Motor neuron (in vitro differentiated cells): Measurements from ENCODE around the gene HRH3. TPM values are rescaled to one million over a fixed set of nuclear protein-coding genes. Genes with fewer than 3 reads are reported as not detected.

ENCODE experiments used
- ATAC-seq, 8 experiments: fragments of 200-7000 bp; cut with Tn5 transposase; replicated peaks in 6 of 8; 2 replicates each; pipeline ENCODE4 v1.8.0; 2021; ENCODE audit warnings: mild to moderate bottlenecking in 8 of 8, moderate library complexity in 8 of 8
- H3K27ac ChIP-seq, 2 donors: fragments of 250-450 bp; sonication (Bioruptor Pico); 2 replicates each; pipeline ENCODE4 v1.9.0; 2021; ENCODE audit warnings: antibody characterized with exemption in 2 of 2, mild to moderate bottlenecking in 2 of 2, moderate library complexity in 1 of 2
- H3K4me1 ChIP-seq, 2 donors: fragments of 250-450 bp; sonication (Bioruptor Pico); replicated peaks in 1 of 2; 2 replicates each; pipeline ENCODE4 v1.6.1; 2021; ENCODE audit warnings: antibody characterized with exemption in 2 of 2, mild to moderate bottlenecking in 2 of 2, moderate library complexity in 1 of 2
- H3K4me3 ChIP-seq, 5 donors: fragments of 250-450 bp; sonication (Bioruptor Pico); 2 replicates each; pipeline ENCODE4 v1.9.0; 2021; ENCODE audit warnings: antibody characterized with exemption in 5 of 5, mild to moderate bottlenecking in 5 of 5, moderate library complexity in 4 of 5
- WGBS, 10 experiments: fragments of 450-650 bp; shearing (Covaris generic); methylation state at CpG; one replicate each; pipeline ENCODE4 v1.0.0; 2022; 5-methylcytosine and 5-hydroxymethylcytosine counted together
- in situ Hi-C, 9 experiments: fragments of 400-800 bp; cut with MboI; loops; one replicate each; pipeline ENCODE4 v1.15.0; 2021; ENCODE audit warnings: low sequenced_read_pairs in 9 of 9, low pct_unique_long_range_greater_than_20kb in 2 of 9; ENCODE audit not compliant: unreplicated experiment in 9 of 9
- total RNA-seq, 8 experiments: library from RNA; unstranded; fragments of 300-600 nt; gene quantifications; 2 replicates each; pipeline versions ENCODE4 v1.2.3 to v1.2.4, GENCODE V29; 2022

HRH3 gene
- total RNA-seq, 8 experiments from 2014 or later: 0.13 to 5.1 (median 1.6) TPM

DNA sequence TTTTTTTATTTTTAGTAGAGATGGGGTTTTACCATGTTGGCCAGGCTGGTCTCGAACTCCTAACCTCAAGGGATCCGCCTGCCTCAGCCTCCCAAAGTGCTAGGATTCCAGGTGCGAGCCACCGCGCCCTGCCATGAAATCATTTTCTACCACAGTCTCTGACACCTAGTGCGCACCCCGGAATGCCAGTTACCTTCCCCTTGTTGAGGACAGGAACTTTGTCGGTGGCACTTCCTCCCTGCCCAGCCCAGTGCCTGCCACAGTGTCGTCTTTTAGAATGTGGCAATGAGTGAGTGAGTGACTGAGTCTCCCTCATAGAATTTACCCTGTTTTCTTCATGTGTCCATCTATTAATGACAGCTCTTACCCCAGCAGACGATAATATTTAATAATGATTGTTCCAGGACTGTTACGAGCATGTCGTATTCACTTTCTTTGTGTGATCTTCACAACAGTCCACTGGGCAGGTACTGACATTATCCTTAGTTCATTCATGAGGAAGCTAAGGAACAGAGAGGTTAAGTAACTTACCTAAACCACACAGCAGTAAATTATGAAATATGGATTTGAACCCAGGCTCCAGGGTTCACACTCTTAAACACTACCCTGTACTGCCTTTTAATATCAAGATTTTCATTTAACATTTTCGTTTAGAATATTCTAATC is 20.1 kb upstream of the HRH3 start:
- H3K4me3 ChIP-seq: peak overlapping the region in 2 of 5 donors; percentile 62 to 87
- in situ Hi-C loops: no loop called here
- 43 to 100% (median 83%) methylated on average over 1 to 11 of the region's 13 CpGs for WGBS, 10 experiments
- H3K27ac ChIP-seq: no peak overlapping the region
- no peak for ATAC-seq
- H3K4me1 ChIP-seq: peaks cover 32 to 33% of the 10 kb centered on the region in 2 donors

DNA sequence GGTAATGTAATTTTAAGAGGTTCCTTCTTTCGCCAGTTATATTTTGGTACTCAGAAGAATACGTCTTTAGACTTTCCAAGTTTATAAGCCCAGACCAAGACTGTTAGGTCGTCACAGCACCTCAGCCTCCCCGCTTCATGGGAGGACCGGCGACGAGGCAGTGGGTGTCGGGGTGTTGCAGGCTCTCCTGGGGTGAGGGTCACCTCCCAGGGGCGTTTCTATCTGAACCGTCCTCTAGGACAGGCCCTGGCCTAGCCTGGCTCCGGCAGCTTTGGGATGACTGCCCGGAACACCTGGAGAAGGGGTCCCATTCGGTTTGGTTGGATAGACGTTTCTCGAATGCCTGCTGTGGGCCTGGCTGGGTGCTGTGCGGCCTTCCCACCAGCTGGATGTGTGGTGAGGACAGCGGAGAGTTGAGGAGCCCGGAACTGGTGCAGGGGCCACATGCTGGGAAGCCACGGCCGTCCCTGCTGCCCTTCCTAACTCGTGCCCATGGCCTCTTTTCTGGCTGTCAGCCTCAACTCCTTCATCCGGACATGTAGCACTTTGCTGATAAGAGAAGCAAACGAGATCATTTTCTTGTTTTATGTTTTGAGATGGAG is 19.3 kb upstream of the HRH3 start:
- 0 to 66% (median 23%) methylated on average over 2 to 17 of the region's 23 CpGs; no CpG with 5 or more reads in 1 of the 10 experiments for WGBS, 10 experiments
- peak overlapping the region in 1 of 2 donors; percentile 89 for H3K27ac ChIP-seq

DNA sequence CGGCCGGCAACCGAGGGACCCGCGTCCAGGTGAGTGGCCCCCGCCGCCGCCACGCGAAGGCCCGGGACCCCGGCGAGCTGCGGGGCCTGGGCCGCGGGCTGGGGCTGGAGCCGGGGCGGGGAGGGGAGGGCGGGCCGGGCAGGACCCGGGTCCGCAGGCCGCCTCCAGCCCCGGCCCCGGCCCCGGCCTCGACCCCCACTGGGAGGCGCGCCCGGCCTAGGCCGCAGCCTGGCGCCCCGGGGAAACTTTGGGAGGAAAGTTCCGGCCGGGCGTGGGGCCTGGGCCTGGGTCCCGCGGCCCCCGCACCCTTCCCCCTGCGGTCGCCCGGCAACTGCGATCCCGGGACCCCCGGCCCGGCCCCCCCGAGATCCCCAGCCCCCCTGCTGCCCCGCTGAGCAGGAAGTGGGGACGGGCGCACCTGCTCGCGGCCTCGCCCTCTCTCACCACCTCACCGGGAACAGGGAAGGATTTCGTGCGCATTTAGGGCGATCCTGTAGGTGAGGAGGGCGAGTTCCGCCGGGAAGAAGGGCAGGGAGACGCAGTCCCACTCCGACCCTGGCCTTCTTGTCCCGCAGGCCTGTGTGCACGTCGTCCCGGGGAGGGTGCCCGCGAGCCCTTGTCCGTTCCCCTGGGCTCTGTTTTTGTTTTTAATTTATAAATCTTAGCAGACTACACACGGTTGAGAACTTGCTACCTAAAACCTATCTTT is 18.6 kb upstream of the HRH3 start:
- Histone ChIP-seq H3K4me1 (peaks cover 39 to 44% of the 10 kb centered on the region in 2 donors), H3K4me3 (peak overlapping the region; percentile 54 to 87 (median 62)), H3K27ac (peak overlapping the region; percentile 68 to 89)
- in situ Hi-C loops: no loop called here
- WGBS, 10 experiments: 0 to 4% (median 0%) methylated on average over 1 to 8 of the region's 70 CpGs; no CpG with 5 or more reads in 6 of the 10 experiments
- ATAC-seq: peak in 7 of 8 experiments; percentile 3 to 21 (median 8)

More for the DNA sequence above, 19.3 kb upstream of the HRH3 start:
- Histone ChIP-seq H3K4me1 (peaks cover 39 to 40% of the 10 kb centered on the region in 2 donors), H3K4me3 (peak overlapping the region; percentile 54 to 87 (median 62))
- ATAC-seq: no peak
- in situ Hi-C loops: no loop called here

DNA sequence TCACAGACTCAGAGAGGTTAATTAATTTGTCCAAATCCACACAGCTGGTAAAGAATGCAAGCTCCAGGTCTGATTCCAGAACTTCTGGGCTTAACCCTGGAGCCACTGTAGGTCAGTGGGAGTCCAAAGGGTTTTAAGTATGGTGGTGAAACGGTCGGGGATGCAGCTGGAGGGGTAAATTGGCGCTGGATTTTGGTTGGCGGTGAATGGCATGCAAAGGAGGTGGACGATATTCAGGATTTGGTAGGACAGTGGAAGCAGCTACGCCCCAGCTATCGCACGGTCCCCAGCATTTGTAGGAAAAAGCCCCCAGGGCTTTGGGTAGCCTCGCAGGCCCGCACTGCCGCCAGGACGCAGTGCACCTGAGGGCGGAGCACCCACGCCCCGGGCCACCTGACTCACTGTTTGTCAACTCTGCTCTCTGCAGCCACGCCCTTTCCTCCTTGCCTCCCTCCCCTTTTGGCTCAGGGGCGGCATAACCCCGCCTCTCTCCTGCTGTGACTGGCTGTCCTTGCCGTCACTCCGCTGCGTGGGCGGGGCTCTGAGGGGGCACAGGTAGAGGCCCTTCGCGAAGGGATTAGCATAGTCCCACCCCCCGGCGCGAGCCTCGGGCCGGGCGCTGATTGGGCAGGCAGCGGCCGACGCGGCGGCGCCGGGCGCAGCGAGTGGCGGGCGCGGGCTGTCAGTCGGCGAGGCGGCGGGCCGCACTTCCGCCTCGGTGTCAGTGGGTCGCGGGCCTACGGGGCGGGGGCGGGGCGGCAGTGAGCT is 17.9 kb upstream of the HRH3 start, which contains the start of gene OSBPL2:
TSS of gene OSBPL2 (plus strand) at position 721 of the 768 bp plus-strand sequence. CDS start 17,664 bp downstream, outside the sequence.
- H3K4me1 ChIP-seq: peaks cover 39 to 44% of the 10 kb centered on the region in 2 donors
- peak; percentile 85 to 98 (median 89) for ATAC-seq
- 0 to 80% (median 11%) methylated on average over 1 to 5 of the region's 55 CpGs; no CpG with 5 or more reads in 4 of the 10 experiments for WGBS, 10 experiments
- in situ Hi-C loops: no loop called here
- peak within 1 kb of the TSS; percentile 54 to 87 (median 62) for H3K4me3 ChIP-seq
- H3K27ac ChIP-seq: peak within 1 kb of the TSS; percentile 87 to 89

DNA sequence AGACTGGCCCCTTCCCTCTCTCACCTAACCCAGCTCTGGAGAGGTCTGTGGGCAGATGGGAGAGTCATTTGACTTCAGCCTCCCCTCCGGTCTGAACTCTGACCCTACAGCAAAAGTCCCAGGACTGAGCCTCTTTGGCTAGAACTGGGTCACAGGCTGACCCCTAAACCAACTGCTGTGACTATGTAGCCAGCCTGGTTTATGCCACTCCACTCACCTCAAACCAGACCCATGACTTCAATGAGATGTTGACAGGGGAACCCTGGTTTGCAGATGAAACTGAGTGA is 17.4 kb upstream of the HRH3 start:
- peak overlapping the region; percentile 87 to 88 for H3K27ac ChIP-seq
- H3K4me1 ChIP-seq: peaks cover 39 to 44% of the 10 kb centered on the region in 2 donors
- ATAC-seq: no peak
- H3K4me3 ChIP-seq: no peak overlapping the region
- WGBS, 10 experiments: 0 to 20% (median 0%) methylated on average over 1 of the region's 1 CpG; no CpG with 5 or more reads in 7 of the 10 experiments
- in situ Hi-C loops: no loop called here

DNA sequence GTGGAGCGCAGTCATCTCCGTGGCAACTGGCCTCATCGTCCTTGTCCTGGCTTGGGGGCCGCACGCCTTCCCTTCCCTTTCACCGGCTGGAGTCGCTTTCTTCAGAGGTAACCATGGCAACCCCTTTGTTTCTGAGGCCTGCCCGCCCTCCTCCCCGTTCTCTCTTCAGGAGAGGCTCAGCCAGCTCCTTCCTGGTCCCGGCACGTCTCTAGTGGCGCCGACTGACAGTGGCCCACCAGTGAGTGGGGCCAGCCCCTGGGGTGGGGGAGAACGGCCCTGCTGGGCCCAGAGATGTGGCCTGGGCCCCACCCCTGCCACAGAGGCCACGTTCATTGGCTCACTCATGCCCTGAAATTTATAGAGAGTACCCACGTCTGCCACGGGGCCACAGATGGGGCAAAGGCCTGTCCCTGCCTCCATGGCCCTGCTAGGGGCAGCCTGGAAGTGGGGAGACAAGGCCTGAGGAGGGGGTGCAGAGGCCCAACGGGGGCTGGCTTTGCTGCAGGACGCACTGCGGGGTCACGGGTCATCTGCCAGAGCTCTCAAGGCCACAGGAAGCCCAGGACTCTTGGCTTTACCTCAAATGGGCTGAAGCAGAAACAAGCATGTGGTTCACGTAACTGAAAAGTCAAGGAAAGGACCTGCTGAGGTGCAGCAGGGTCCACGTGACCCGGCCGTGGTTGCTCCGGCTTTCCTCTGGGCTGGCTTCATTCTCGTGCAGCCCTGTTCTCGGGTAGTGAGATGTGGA is 16.9 kb upstream of the HRH3 start:
- peak in 5 of 8 experiments; percentile 59 to 66 (median 62) for ATAC-seq
- H3K4me1 ChIP-seq: peaks cover 39 to 44% of the 10 kb centered on the region in 2 donors
- peak overlapping the region; percentile 87 to 88 for H3K27ac ChIP-seq
- WGBS, 10 experiments: 50 to 80% methylated on average over 1 to 4 of the region's 28 CpGs; no CpG with 5 or more reads in 8 of the 10 experiments
- peak overlapping the region in 1 of 5 donors; percentile 2 for H3K4me3 ChIP-seq
- in situ Hi-C loops: no loop called here

DNA sequence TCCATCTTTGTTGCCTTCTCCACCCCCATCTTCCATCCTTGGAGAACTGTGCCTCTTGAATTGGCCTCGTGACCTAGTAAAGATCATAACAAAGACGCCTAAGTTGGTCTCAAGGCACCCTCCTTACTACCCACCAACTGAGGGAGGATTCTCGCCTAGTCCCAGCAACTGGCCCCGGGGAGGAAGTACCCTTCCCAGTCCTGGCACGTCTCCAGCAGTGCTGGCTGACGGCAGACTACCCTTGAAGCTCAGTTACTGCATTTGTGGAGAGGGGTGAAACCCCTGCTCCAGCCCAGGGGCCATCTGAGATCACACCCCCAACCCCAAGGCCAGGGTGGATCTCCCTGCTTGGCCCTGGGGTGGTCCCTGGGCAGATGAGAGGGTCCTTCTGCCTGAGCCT is 16.1 kb upstream of the HRH3 start:
- H3K4me1 ChIP-seq: peaks cover 39 to 44% of the 10 kb centered on the region in 2 donors
- WGBS, 10 experiments: 47 to 100% (median 63%) methylated on average over 1 to 4 of the region's 6 CpGs; no CpG with 5 or more reads in 7 of the 10 experiments
- in situ Hi-C loops: no loop called here
- H3K4me3 ChIP-seq: peak overlapping the region in 1 of 5 donors; percentile 2
- ATAC-seq: no peak
- H3K27ac ChIP-seq: peak overlapping the region; percentile 83 to 87

DNA sequence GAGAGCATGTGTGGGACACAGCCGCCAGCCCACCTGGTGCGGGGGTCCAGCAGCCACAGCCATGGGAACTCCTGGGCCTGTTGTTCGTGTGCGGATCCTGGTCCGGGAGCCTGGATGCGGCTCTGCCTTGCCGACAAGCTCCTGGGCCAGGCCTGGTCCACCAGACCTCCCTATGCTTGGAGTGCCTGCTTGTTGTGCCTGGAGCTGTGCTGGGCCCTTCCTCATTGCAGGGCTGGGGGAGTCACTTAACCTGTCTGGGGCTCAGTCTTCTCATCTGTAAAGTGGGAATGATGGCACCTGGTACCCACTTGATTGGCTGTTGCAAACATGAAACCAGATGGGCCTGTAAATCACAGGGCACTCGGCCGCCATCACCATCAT is 15.7 kb upstream of the HRH3 start:
- in situ Hi-C loops: no loop called here
- Histone ChIP-seq H3K27ac (peak overlapping the region in 1 of 2 donors; percentile 83), H3K4me3 (no peak overlapping the region), H3K4me1 (peaks cover 39 to 44% of the 10 kb centered on the region in 2 donors)
- ATAC-seq: no peak
- WGBS, 10 experiments: 52 to 94% (median 81%) methylated on average over 2 to 6 of the region's 9 CpGs; no CpG with 5 or more reads in 5 of the 10 experiments

DNA sequence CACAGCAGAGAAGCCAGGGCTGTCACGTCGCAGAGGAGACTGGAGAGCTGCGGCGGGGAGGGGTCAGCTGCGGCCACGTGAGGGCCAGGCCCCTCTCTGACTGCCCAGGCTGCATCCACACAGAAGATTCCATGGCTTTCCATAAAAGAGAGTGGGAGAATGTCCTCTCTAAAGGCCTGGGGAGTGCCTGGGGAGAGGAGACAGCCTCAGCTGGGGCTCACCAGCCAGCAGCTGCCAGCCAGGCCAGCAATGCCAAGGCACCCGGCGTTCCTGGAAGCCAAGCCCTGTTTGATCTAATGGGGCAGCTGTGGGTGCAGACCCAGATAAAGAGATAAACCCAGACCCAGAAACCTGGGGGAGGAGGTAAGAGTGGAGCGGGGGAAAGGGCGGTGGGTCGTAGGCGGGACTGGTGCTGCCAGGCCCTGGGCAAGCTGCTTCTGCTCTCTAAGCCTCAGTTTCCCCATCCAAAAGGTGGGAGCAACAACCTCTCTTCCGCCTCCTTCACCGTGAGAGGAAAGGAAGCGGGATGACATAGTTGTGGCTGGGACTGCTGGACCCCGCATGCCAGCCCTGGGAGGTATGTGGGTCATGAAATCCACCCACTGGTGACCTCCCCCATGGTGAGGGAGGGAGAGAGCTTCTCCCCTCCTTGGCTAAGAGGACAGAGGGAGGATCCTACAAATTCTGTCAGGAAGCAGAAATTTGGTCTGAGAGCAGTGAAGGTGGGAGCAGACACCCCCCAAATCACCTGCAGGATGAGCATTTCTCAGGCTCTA is 15.1 kb upstream of the HRH3 start:
- in situ Hi-C loops: no loop called here
- WGBS, 10 experiments: 0 to 50% (median 32%) methylated on average over 2 to 4 of the region's 16 CpGs; no CpG with 5 or more reads in 5 of the 10 experiments
- no peak overlapping the region for H3K4me3 ChIP-seq
- ATAC-seq: no peak
- H3K4me1 ChIP-seq: peaks cover 39 to 44% of the 10 kb centered on the region in 2 donors
- H3K27ac ChIP-seq: peak overlapping the region in 1 of 2 donors; percentile 76

DNA sequence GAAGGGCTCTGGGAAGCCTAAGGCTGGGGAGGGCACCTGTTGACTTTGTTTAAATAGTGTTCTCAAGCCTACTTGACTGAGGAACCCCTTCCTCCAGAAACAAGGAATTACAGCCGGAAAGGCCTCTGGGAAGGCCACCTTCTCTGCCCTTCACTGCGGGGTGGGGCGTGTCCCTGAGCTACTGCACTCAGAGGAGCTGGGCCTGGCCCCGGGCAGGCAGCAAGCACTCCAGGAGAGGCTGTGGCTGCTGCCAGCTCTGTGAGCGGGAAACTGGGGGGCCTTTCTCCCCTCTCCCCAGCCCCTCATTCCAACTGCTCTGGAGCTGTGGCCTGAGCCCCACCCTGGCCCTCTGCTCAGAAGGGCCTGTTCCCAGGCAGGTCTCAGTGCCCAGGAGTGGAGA is 14.3 kb upstream of the HRH3 start:
- peaks cover 34 to 39% of the 10 kb centered on the region in 2 donors for H3K4me1 ChIP-seq
- H3K27ac ChIP-seq: peak overlapping the region in 1 of 2 donors; percentile 76
- ATAC-seq: no peak
- H3K4me3 ChIP-seq: no peak overlapping the region
- in situ Hi-C loops: no loop called here
- WGBS, 10 experiments: 48 to 90% methylated on average over 2 to 4 of the region's 5 CpGs; no CpG with 5 or more reads in 8 of the 10 experiments

DNA sequence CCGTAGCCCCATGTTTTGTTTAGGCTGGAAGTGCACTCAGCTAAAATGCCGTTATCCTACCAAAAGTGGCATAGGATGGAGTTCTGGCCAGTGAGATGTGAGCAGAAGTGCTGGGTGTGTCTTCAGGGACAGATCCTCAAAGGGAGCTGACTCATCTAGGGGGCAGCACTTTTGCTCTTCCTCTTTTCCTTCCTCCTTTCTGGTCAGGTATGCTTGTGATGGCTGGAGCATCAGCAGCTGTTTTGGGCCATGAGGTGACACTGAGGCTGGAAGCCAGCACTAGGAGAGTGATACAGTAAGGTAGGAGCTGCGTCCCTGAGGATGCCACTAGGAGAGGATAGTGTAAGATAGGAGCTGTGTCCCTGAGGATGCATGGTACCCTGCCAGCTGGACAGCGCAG is 13.6 kb upstream of the HRH3 start:
- Histone ChIP-seq H3K27ac (no peak overlapping the region), H3K4me1 (peaks cover 33 to 38% of the 10 kb centered on the region in 2 donors), H3K4me3 (no peak overlapping the region)
- in situ Hi-C loops: no loop called here
- 57 to 100% (median 100%) methylated on average over 1 to 3 of the region's 4 CpGs; no CpG with 5 or more reads in 5 of the 10 experiments for WGBS, 10 experiments
- ATAC-seq: no peak
